SK-MEL-5 (cell line): ENCODE measurements around the gene SS18L1. TPM values are rescaled to one million over a fixed set of nuclear protein-coding genes. Genes with fewer than 3 reads are reported as not detected.

Experiments used
- DNase-seq: peaks from one replicate; pipeline ENCODE4 v3.0.0-alpha.2; 2016; ENCODE audit warnings: low read depth, low spot score
- in situ Hi-C: cut with HindIII; loops from 2 replicates; pipeline ENCODE4 v1.10.0; 2016; ENCODE audit warnings: low sequenced_read_pairs, high pct_unique_total_duplicates, low pct_unique_long_range_greater_than_20kb
- total RNA-seq: library from RNA; depleted of rRNA; stranded (reverse); fragments of >200 nt; shearing (Covaris generic); gene quantifications from 2 replicates; pipeline ENCODE4 v1.2.3, GENCODE V29; 2014

Gene SS18L1
- total RNA-seq, 1 experiment from 2014 or later, result 20.6 TPM

DNA sequence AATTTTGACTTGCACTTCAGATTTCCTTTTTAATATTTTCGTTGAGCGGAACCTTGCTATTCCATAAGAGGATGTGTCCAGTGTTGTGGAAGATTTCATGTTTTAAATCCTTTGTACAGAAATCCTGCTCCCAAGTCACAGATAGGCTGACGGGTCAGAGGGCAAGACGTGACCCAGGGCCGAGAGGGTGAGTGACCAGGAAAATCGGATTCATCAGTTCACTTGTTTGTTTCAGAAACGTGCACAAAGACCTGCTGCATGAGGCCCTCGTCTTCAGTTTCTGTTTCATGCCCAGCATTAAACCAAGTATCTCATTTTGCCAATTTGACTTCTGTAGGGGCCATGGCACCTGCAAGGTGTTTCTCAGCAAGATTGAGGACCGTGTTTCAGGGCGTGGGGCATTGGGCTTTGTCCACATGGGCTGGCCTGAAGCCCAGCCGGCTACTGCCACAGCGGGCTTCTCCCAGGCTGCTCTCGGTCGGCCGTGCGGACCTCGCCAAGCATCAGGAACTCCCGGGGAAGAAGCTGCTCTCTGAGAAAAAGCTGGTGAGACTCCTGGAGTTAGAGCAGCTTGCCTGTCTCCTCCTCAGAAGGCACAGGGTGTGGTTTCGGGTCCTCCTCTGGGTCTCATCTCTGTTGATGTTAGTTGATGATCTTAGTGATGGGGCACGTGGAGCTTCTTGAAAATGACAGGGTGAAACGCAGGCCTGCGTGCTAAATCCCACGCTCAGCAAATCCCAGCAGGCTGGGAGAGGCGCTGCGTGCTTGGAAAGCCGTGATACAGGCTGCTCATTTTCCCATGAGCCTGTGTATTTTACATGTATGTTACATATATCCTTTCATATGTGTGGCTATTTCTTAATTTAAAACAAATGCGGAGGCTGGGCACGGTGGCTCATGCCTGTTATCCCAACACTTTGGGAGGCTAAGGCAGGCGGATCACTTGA is 49.8 kb downstream of the SS18L1 start:
- in situ Hi-C loops, result loop anchor here (25.0 kb wide), 1 partner anchor 94 kb away; no protein-coding TSS in a partner anchor
- no peak for DNase-seq

DNA sequence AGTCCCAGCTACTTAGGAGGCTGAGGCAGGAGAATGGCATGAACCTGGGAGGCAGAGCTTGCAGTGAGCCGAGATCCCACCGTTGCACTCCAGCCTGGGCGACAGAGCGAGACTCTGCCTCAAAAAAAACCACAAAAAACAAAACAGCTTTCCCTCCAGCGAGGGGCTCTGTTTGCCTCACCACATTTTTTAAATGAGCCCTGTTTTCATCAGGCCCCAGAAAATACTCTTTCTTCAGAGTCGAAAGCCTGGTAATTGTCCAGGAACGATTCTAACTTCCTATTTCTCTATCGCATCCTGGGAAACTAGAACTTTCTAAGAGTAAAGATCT is 51.5 kb downstream of the SS18L1 start:
- in situ Hi-C loops, result loop anchor here (25.0 kb wide), 1 partner anchor 92 kb away; no protein-coding TSS in a partner anchor
- no peak for DNase-seq

DNA sequence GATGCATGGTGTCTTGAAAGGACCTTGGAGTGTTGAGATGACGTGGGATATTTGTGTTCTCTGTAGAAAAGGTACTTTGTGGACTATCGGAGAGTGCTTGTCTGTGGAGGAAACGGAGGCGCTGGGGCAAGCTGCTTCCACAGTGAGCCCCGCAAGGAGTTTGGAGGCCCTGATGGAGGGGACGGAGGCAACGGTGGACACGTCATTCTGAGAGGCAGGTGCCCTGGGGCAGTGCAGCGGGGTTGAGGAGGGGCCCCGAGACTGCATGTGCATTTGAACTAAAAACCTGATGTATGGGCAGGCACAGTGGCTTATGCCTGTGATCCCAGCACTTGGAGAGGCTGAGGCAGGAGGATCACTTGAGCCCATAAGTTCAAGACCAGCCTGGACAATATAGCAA is 52.2 kb downstream of the SS18L1 start:
- in situ Hi-C loops, result loop anchor here (25.0 kb wide), 1 partner anchor 92 kb away; no protein-coding TSS in a partner anchor

GRCh38 chr20:62196286-62196685 is 52.7 kb downstream of the SS18L1 start:
- in situ Hi-C loops, result loop anchor here (25.0 kb wide), 1 partner anchor 91 kb away; no protein-coding TSS in a partner anchor
- no peak for DNase-seq

More for the DNA sequence above, 52.2 kb downstream of the SS18L1 start:
- no peak for DNase-seq

GRCh38 chr20:62197311-62197710 is 53.7 kb downstream of the SS18L1 start:
- in situ Hi-C loops, result loop anchor here (25.0 kb wide), 1 partner anchor 90 kb away; no protein-coding TSS in a partner anchor

DNA sequence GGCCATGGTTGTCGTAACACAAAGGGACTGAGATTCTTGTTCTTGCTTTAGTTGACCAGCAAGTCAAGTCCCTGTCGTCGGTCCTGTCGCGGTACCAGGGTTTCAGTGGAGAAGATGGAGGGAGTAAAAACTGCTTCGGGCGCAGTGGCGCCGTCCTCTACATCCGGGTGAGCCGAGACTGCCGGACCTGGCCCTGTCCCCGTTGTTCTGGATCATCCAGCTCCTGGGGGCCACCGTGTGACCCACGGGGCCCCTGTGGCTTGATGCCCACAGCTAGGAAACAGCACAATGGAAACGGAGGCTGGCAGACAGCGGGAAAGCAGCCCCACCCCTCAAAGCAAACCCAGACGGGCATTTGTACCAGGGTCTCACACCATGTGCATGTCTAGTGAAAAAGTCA is 54.2 kb downstream of the SS18L1 start:
- in situ Hi-C loops, result loop anchor here (25.0 kb wide), 1 partner anchor 90 kb away; no protein-coding TSS in a partner anchor
- no peak for DNase-seq

More at GRCh38 chr20:62197311-62197710, 53.7 kb downstream of the SS18L1 start:
- no peak for DNase-seq

DNA sequence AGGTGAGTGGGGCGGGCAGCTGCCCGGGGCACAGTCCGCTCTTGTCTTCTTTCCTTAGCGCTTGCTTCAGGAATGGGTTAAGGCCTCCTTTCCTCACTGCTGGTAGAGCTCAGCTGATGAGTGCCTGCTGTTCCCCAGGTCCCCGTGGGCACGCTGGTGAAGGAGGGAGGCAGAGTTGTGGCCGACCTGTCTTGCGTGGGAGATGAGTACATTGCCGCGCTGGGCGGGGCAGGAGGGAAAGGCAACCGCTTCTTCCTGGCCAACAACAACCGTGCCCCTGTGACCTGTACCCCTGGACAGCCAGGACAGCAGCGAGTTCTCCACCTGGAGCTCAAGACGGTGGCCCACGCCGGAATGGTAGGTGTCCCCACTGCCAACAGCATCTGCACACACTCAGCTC is 54.9 kb downstream of the SS18L1 start:
- DNase-seq, result no peak
- in situ Hi-C loops, result loop anchor here (25.0 kb wide), 1 partner anchor 89 kb away; no protein-coding TSS in a partner anchor

DNA sequence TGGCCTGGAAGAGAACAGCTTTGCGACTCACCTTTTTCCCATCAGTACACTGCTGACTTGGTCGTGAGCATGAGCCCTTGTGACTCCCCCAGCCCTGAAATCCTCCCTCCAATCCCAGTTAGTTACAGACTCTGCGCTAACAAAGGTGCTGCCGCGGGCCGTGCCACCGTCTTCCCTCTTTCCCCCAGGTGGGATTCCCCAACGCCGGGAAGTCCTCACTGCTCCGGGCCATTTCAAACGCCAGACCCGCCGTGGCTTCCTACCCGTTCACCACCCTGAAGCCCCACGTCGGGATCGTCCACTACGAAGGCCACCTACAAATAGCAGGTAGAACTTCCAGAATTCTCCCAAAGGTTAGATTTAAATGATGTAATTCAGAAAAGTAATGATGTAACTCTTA is 55.4 kb downstream of the SS18L1 start:
- in situ Hi-C loops, result loop anchor here (25.0 kb wide), 1 partner anchor 88 kb away; no protein-coding TSS in a partner anchor
- no peak for DNase-seq

DNA sequence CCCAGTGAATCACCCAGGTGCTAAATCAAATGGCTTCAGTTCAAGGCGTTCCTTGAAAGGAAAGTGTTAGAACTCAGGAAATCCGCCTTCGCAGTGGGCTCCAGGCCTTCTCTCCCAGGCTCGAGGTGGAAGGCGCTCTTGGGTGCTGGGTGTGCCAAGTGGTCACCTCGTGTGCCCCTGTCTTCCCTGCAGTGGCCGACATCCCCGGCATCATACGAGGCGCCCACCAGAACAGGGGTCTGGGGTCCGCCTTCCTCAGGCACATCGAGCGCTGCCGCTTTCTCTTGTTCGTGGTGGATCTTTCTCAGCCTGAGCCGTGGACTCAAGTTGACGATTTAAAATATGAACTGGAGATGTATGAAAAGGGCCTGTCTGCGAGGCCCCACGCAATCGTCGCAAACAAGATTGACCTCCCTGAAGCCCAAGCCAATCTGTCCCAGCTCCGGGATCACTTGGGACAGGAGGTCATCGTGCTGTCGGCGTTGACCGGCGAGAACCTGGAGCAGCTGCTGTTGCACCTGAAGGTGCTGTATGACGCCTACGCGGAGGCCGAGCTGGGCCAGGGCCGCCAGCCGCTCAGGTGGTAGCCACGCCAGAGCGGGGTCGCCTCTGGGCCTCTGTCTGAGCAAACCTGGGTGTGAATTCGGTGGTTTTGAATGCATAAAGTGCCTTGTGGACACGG is 57.1 kb downstream of the SS18L1 start:
- no peak for DNase-seq
- in situ Hi-C loops, result no loop called here

- in situ Hi-C loops, result no loop called here
- no peak for DNase-seq
These were observed 57.9 kb downstream of the SS18L1 start for GRCh38 chr20:62201173-62202082.

DNA sequence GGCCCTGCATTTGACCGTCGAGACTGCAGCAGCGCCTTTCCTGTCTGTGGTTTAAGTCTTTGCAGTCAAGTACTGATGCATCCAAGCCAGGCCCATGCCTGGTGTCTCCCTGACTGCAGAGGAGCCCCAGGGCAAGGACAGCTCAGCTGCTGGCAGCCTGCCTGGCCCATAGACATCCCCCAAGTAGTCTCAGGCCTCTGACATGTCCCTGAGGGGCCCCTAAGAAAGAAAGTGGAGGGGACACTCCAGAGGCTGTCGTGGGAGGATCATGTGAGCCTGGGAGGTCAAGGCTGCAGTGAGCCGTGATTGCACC is 58.5 kb downstream of the SS18L1 start:
- in situ Hi-C loops, result no loop called here
- DNase-seq, result no peak

- DNase-seq, result no peak
- in situ Hi-C loops, result no loop called here
These were observed 59.3 kb downstream of the SS18L1 start for GRCh38 chr20:62202676-62203377.

DNA sequence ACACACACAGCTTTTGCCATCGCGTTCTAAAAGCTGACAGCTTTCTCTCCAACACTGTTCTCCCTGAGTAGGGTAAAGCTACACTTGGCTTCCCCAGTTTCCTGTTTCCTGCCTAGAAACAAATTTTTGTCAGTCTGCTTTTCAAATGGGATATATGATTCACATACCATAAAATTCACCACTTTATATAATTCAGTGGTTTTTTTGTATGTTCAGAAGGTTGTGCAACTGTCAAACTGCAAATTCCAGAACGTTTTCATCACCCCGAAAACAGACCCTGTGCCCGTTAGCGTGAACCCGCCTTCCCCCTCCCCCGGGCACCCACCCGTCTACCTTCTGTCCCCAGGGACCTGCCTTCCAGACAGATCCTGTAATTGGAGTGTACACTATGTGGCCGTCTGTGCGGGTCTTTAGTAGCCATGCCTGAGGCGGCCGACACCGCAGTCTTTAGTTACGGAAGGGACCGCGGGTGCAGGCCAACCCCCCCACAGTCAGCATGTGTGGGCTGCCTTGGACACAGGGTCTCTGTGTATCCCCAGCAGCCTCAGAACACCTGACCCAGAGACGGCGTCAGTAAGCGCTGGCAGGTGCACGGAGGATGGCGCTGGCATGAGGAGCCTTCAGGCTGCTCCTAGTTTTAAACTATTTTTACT is 59.9 kb downstream of the SS18L1 start:
- no peak for DNase-seq

DNA sequence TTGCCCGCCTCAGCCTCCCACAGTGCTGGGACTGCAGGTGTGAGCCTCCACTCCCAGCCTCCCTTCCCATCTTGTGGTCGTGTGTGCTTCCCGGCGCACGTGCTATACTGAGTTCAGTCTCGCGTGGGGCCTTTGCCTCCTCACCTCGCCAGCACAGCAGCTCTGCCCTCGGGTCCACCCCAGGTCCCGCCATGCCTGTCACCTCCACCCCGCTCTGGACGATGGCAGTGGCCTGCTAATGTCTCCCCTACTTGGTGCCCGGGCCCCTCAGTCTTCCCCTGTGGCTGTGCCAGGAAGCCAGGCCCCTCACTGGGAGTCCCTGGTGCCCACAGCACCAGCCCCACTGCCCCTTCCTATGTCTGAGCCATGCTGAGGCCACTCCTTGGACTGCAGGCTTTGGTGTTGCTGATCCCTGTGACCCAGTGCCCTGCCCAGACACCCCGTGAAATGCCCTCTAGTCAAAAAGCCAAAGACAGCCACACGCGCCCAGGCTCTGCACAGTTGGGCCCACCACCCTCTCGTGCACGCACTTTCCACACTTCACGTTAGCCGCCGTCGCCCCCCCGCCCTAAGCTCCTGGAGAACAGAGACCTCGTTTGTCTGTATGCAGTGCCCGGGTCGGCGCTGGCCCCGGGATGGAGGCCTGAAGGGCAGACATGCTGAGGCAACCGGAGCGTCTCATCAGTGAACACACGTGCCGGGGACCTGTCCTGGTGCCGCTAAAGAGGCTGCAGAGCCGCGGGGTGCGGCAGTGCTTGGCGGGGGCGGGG is 62.2 kb downstream of the SS18L1 start:
- in situ Hi-C loops, result no loop called here
- no peak for DNase-seq

More for the DNA sequence above, 59.9 kb downstream of the SS18L1 start:
- in situ Hi-C loops, result no loop called here

- in situ Hi-C loops, result no loop called here
- DNase-seq, result no peak
These were observed 62.8 kb downstream of the SS18L1 start for GRCh38 chr20:62206388-62206775.
